H1 (cell line): ENCODE results near the gene PTCRA. TPM values are rescaled to one million over a fixed set of nuclear protein-coding genes. Genes with fewer than 3 reads are reported as not detected.

ENCODE experiments used
- CTCF ChIA-PET: fragments of 300-600 bp; sonication (Branson Sonifier 250); formaldehyde crosslinking; loops from one replicate; lab custom pipeline; 2021; ENCODE audit not compliant: partially characterized antibody; lab: Charles Lee
- POLR2A ChIA-PET: fragments of 300-600 bp; sonication (Branson Sonifier 250); formaldehyde crosslinking; loops from one replicate; lab custom pipeline; 2021; ENCODE audit warnings: inconsistent platforms; ENCODE audit not compliant: partially characterized antibody; lab: Charles Lee
- DNase-seq, 2 experiments: peaks; one replicate each; pipeline versions ENCODE4 v3.0.0 to v3.0.0-alpha.2; 2010 to 2022; ENCODE audit warnings: low spot score in 2 of 2, low read depth in 1 of 2, mixed read lengths in 1 of 2
- FAIRE-seq: peaks from 2 replicates; lab custom pipeline; 2011; peaks lifted over from hg19 to GRCh38; lab: Jason Lieb, UNC
- H2AFZ ChIP-seq: 2 replicates; pipeline ENCODE4 v1.8.1; 2012; ENCODE audit warnings: low read length, inconsistent platforms
- H2AK5ac ChIP-seq: 2 replicates; pipeline ENCODE4 v1.6.1; 2013; ENCODE audit warnings: low read depth, low read length
- H2BK120ac ChIP-seq: replicated peaks from 2 replicates; pipeline ENCODE3; 2013; ENCODE audit warnings: low read depth, low read length, inconsistent platforms
- H2BK12ac ChIP-seq: 2 replicates; pipeline ENCODE4 v1.6.1; 2013; ENCODE audit warnings: low read depth, low read length
- H2BK15ac ChIP-seq: 2 replicates; pipeline ENCODE4 v1.6.1; 2013; ENCODE audit warnings: low read length
- H2BK20ac ChIP-seq: 2 replicates; pipeline ENCODE4 v1.6.1; 2013; ENCODE audit warnings: low read length
- H2BK5ac ChIP-seq: 2 replicates; pipeline ENCODE4 v1.6.1; 2013; ENCODE audit warnings: low read depth, low read length
- H3K14ac ChIP-seq: 2 replicates; pipeline ENCODE4 v1.6.1; 2013; ENCODE audit warnings: inconsistent platforms; ENCODE audit not compliant: insufficient read length
- H3K18ac ChIP-seq: 2 replicates; pipeline ENCODE4 v1.6.1; 2013; ENCODE audit warnings: low read length; ENCODE audit errors: extremely low read depth
- H3K23ac ChIP-seq: 2 replicates; pipeline ENCODE4 v1.6.1; 2013; ENCODE audit warnings: inconsistent platforms; ENCODE audit not compliant: insufficient read length
- H3K23me2 ChIP-seq: 2 replicates; pipeline ENCODE4 v1.6.1; 2013; ENCODE audit warnings: low read depth, low read length
- H3K27ac ChIP-seq: 2 replicates; pipeline ENCODE4 v1.6.1; 2011; ENCODE audit warnings: low read depth, low read length, inconsistent platforms
- H3K27me3 ChIP-seq, 4 experiments: replicated peaks in 1 of 4; 1 replicate in 1 of 4; 2 replicates in 3 of 4; pipeline versions ENCODE4 v1.6.1 to v1.8.1; 2011 to 2013; ENCODE audit warnings: low read length in 3 of 4, mild to moderate bottlenecking in 3 of 4, inconsistent platforms in 2 of 4, mixed read lengths in 2 of 4, moderate library complexity in 1 of 4; ENCODE audit not compliant: control insufficient read depth in 3 of 4, insufficient read depth in 3 of 4; ENCODE audit errors: extremely low read depth in 1 of 4
- H3K36me3 ChIP-seq, 4 experiments: 2 replicates each; pipeline versions ENCODE4 v1.6.1 to v1.8.1; 2011 to 2013; ENCODE audit warnings: mild to moderate bottlenecking in 4 of 4, low read length in 3 of 4, moderate library complexity in 2 of 4, control low read depth in 1 of 4, inconsistent platforms in 1 of 4; ENCODE audit not compliant: insufficient read depth in 4 of 4, control insufficient read depth in 2 of 4
- H3K4ac ChIP-seq: replicated peaks from 2 replicates; pipeline ENCODE3; 2013; ENCODE audit warnings: low read length, low read depth, mixed read lengths, inconsistent platforms; ENCODE audit not compliant: insufficient read length
- H3K4me1 ChIP-seq, 4 experiments: replicated peaks in 1 of 4; 1 replicate in 1 of 4; 2 replicates in 3 of 4; pipeline versions ENCODE4 v1.6.1 to v1.8.1; 2011 to 2013; ENCODE audit warnings: low read length in 3 of 4, inconsistent platforms in 2 of 4, mixed read lengths in 1 of 4; ENCODE audit not compliant: insufficient read depth in 4 of 4, control insufficient read depth in 3 of 4
- H3K4me2 ChIP-seq, 2 experiments: 2 replicates each; pipeline versions ENCODE4 v1.6.1 to v1.8.1; 2011 to 2013; ENCODE audit warnings: low read depth in 2 of 2, low read length in 2 of 2, control low read depth in 1 of 2, inconsistent platforms in 1 of 2, mild to moderate bottlenecking in 1 of 2; ENCODE audit not compliant: insufficient read depth in 1 of 2
- H3K4me3 ChIP-seq, 4 experiments: fragments of 200-600, 300-600 bp in 1 of 4; sonication (generic), shearing (Covaris generic), sonication (Bioruptor Twin) in 1 of 4; 2 replicates each; pipeline versions ENCODE4 v1.5.1 to v1.8.1; 2011 to 2016; ENCODE audit warnings: low read length in 4 of 4, low read depth in 3 of 4, control low read depth in 2 of 4, inconsistent platforms in 2 of 4, mild to moderate bottlenecking in 2 of 4, mixed read lengths in 1 of 4, moderate library complexity in 1 of 4; ENCODE audit not compliant: insufficient read depth in 2 of 4; ENCODE audit errors: extremely low read depth in 1 of 4
- H3K56ac ChIP-seq: replicated peaks from 2 replicates; pipeline ENCODE3; 2013; ENCODE audit warnings: low read depth, mild to moderate bottlenecking, mixed read lengths, low read length, inconsistent platforms; ENCODE audit not compliant: insufficient read length
- H3K79me1 ChIP-seq: 2 replicates; pipeline ENCODE4 v1.6.1; 2013; ENCODE audit warnings: low read depth, low read length, control low read depth
- H3K79me2 ChIP-seq, 2 experiments: 2 replicates each; pipeline versions ENCODE4 v1.6.1 to v1.8.1; 2012 to 2013; ENCODE audit warnings: low read length in 2 of 2, mild to moderate bottlenecking in 2 of 2, inconsistent platforms in 1 of 2; ENCODE audit not compliant: insufficient read depth in 2 of 2, control insufficient read depth in 1 of 2
- H3K9ac ChIP-seq, 4 experiments: replicated peaks in 1 of 4; 1 replicate in 1 of 4; 2 replicates in 3 of 4; pipeline versions ENCODE4 v1.6.1 to v1.8.1; 2011 to 2013; ENCODE audit warnings: low read depth in 3 of 4, low read length in 3 of 4, control low read depth in 2 of 4, mild to moderate bottlenecking in 2 of 4, moderate library complexity in 2 of 4, inconsistent platforms in 1 of 4; ENCODE audit errors: extremely low read depth in 1 of 4
- H3K9me3 ChIP-seq, 2 experiments: 2 replicates each; pipeline versions ENCODE4 v1.6.1 to v1.8.1; 2012 to 2013; ENCODE audit warnings: mild to moderate bottlenecking in 2 of 2, moderate library complexity in 2 of 2, control low read depth in 1 of 2, inconsistent platforms in 1 of 2, low read depth in 1 of 2, low read length in 1 of 2, mixed read lengths in 1 of 2; ENCODE audit not compliant: insufficient read depth in 2 of 2
- H4K20me1 ChIP-seq, 2 experiments: replicated peaks in 1 of 2; 2 replicates each; pipeline versions ENCODE3 to v1.8.1; 2011 to 2013; ENCODE audit warnings: inconsistent platforms in 2 of 2, low read length in 2 of 2, mild to moderate bottlenecking in 1 of 2; ENCODE audit not compliant: insufficient read depth in 2 of 2, control insufficient read depth in 1 of 2
- H4K5ac ChIP-seq: 2 replicates; pipeline ENCODE4 v1.6.1; 2013; ENCODE audit warnings: low read length, low read depth, mixed read lengths, inconsistent platforms; ENCODE audit not compliant: insufficient read length
- H4K8ac ChIP-seq: 2 replicates; pipeline ENCODE4 v1.8.0; 2013; ENCODE audit warnings: mild to moderate bottlenecking, moderate library complexity, low read length, inconsistent platforms; ENCODE audit not compliant: insufficient read depth; ENCODE audit errors: extremely low read depth
- H4K91ac ChIP-seq: replicated peaks from 2 replicates; pipeline ENCODE3; 2013; ENCODE audit warnings: low read length, mixed read lengths, inconsistent platforms; ENCODE audit not compliant: insufficient read length
- FOSL1 ChIP-seq: IDR thresholded peaks from 2 replicates; pipeline ENCODE4 v1.6.1; 2011; ENCODE audit warnings: mild to moderate bottlenecking, low read depth, low read length, moderate library complexity; ENCODE audit not compliant: insufficient read depth
- TBP ChIP-seq: IDR thresholded peaks from 2 replicates; pipeline ENCODE4 v1.6.1; 2011; ENCODE audit warnings: low read depth, low read length, improper control_type of control experiment
- ZNF274 ChIP-seq: IDR thresholded peaks from 2 replicates; pipeline ENCODE4 v1.7.0; 2012; ENCODE audit warnings: low read length, borderline replicate concordance; ENCODE audit errors: extremely low read depth
- WGBS, 2 experiments: shearing (Covaris generic) in 1 of 2; methylation state at CpG; one replicate each; pipeline versions ENCODE4 v1.1.6 to v1.1.7; 2013 to 2015; ENCODE audit warnings: low lambda C conversion rate in 2 of 2, mixed read lengths in 2 of 2, inconsistent platforms in 1 of 2, low coverage in 1 of 2, missing lambda C conversion rate in 1 of 2; ENCODE audit not compliant: insufficient replicate concordance in 2 of 2, insufficient coverage in 1 of 2, insufficient read length in 1 of 2; ENCODE audit errors: extremely low coverage in 1 of 2, missing lambda C conversion rate in 1 of 2; 5-methylcytosine and 5-hydroxymethylcytosine counted together
- polyA plus RNA-seq, 7 experiments: library from polyadenylated mRNA; depleted of rRNA in 3 of 7; stranded (reverse) in 5 of 7; unstranded in 2 of 7; fragments of >200 nt in 5 of 7; fragments of 200-250 nt in 2 of 7; gene quantifications; 1 replicate in 5 of 7; 2 replicates in 1 of 7; 4 replicates in 1 of 7; pipeline versions ENCODE4 v1.2.1 to v1.2.3, GENCODE V29; 2011 to 2013; ENCODE audit warnings: missing spikeins in 2 of 7, mixed read lengths in 2 of 7
- total RNA-seq: library from RNA; stranded (reverse); fragmentation: NEBNext Ultra II Directional; extraction: Animal tissue kit (Norgen Biotek cat#: 25700); gene quantifications from 2 replicates; pipeline ENCODE4 v1.2.1, GENCODE V29; 2021

PTCRA gene
- total and polyA plus RNA-seq, 2 of the 8 experiments (the other 6 are each of a cell fraction or from before 2014, with no cell fraction given), result not detected

- 84% methylated on average over 12 of the region's 12 CpGs; no CpG with 5 or more reads in 1 of the 2 experiments for WGBS, 2 experiments
- Histone ChIP-seq H2BK120ac (no peak overlapping the region), H3K23me2 (peaks cover 10% of the 10 kb centered on the region), H2BK20ac (no peak overlapping the region), H3K23ac (no peak overlapping the region), H4K5ac (no peak overlapping the region), H3K18ac (peak overlapping the region; percentile 71; the same call in 1 of the 2 replicates), H3K27me3 (peaks cover 0 to 13% (median 10%) of the 10 kb centered on the region in 4 experiments; a peak in 5 of 7 replicates), H3K4ac (peak overlapping the region; percentile 47), H2BK12ac (peak overlapping the region; percentile 68; the same call in 1 of the 2 replicates), H2AFZ (no peak overlapping the region), H3K4me1 (peaks cover 0 to 10% (median 6%) of the 10 kb centered on the region in 4 experiments; a peak in 5 of 7 replicates), H3K36me3 (peaks cover 0 to 2% (median 0%) of the 10 kb centered on the region in 4 experiments; a peak in 1 of 8 replicates), H3K56ac (no peak overlapping the region), H3K9me3 (no peaks in the 10 kb centered on the region), H3K14ac (no peak overlapping the region), H3K79me2 (no peaks in the 10 kb centered on the region), H2BK5ac (peak overlapping the region; percentile 18; the same call in 1 of the 2 replicates), H3K4me2 (no peak overlapping the region), H2AK5ac (no peak overlapping the region), H3K4me3 (no peak overlapping the region), H4K8ac (no peak overlapping the region; the same call in 1 of the 2 replicates), H3K9ac (no peak overlapping the region), H4K91ac (no peak overlapping the region), H3K79me1 (no peaks in the 10 kb centered on the region; the same call in 1 of the 2 replicates), H4K20me1 (peaks cover 0 to 2% of the 10 kb centered on the region in 2 experiments), H2BK15ac (no peak overlapping the region), H3K27ac (no peak overlapping the region; the same call in 1 of the 2 replicates)
- ChIA-PET POLR2A (interaction anchor here (0.9 to 5.3 kb wide), 11 partner anchors 11 to 91 kb away, joined by 3 to 27 read pairs (median 4); partner anchors contain the start of genes CUL7, PEX6 and RRP36), CTCF (interaction anchor here (0.6 to 4.3 kb wide), 20 partner anchors 8 to 184 kb away, joined by 3 to 33 read pairs (median 5); partner anchors contain the start of genes CNPY3, PEX6 and PPP2R5D)
- DNase-seq (no peak), FAIRE-seq (no peak)
- TF ChIP-seq FOSL1 (no peak), TBP (no peak), ZNF274 (no peak)
Observed at GRCh38 chr6:42963179-42963854, 47.5 kb downstream of the PTCRA start.
